C1 segment of cervical spinal cord (tissue), 14 donors: ENCODE results near the gene YOD1.

ENCODE experiments used
- DNase-seq, 14 donors: peaks; one replicate each; lab custom pipeline; 2025; lab: John Stamatoyannopoulos, UW

The YOD1 gene

DNA sequence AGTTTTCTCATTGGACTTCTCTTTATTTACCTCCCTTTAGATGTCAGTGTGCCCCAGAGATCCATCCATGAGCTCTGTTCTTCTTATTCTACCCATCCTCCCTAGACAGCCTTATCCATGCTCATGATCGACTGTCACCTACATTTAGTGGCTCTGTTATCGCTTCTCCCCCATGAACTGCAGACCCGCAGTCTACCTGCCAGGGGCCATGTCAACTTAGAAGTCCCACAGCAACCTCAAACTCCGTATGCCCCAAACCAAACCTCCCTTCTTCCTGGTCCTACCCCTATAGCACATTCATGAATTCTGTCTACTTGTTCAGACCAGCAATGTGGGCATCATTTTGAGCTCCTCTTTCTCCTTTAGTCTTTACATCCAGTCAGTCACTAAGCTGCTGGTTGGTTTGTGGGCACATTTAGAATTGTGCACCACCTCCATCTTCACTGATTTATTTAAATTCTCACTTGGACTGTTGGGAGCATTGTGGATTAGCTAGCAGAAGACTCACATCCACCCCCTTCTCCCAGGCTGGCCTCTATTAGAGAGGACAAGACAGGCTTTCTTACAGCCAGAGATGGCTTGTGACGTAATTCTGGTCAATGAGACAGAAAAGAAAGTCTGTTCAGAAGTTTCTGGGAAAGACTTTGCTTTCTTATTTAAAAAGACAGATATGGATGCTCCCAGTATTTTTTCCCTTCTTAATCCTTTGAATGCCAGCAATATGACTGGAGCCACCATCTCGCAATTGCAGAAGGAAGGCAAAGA, 37.5 kb downstream of the YOD1 start:
- no peak for DNase-seq

DNA sequence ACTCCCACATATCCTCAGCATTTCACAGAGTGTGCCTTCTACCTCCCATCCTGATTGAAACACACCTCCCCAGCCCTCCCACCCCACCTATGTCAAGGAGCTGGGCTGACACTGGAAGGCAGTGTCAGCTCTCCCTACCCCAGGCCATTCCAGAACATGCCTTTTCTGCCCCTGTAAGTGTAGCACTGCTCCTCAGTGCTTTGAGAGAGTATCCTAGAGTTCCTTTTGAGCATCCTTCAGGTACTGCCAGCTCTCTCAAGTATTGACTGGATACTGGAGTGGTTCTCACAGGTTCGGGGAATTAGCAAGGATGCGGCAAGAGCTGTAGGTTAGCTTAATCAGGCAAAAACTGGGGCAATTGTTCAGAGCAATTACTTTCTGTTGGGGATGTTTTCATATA, 40.3 kb downstream of the YOD1 start:
- DNase-seq, result no peak

DNA sequence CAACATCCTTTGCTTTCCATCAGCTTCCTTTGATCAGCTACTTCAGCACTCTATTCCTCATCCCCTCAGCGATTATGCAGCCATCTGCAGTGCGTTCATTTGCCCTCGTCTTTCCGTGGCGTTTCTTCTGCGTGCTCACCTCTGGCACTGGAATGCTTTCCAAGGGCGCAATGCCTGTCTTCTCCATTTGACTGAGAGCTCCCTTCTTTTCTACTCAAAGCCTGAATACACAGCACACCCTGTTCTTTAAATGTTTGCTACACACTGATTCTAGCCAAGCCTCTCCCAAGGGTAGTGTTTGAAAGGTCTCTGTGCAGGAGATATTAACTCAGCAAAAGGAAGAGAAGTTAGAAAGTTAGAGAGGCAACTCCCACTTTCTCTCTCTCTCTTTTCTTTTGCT, 41.1 kb downstream of the YOD1 start:
- no peak for DNase-seq

DNA sequence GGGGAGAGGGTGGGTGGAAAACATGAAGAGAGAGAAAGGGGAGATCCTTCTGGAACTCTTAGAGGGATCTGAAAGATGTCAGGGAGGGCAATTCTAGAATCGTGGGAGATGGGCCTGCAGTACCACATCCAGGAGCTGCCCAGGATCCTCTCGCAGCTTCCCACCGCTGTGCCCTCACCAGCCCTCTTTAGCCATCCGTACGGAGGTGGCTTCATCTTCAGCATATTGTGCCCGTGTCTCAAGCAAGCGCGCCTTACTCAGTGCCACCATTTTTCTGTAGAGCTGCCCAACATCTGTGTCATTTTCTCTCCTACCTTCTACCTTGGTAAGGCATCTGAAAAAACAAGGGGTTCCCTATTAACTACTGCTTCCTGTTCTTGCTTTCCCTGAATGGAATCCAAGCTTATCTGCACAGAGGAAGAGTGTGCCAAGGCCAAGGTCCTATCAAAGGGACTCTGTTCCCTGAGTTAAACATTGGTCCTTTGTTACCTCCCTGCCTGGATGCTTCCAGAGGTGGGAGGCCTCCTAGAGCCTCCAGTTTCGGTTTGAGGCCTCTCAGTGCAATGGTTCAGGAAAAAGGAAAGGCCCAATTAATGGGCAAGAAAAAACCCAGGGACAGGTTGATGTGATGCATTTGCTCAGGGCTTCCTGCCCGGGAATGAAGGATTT, 41.7 kb downstream of the YOD1 start:
- no peak for DNase-seq

- no peak for DNase-seq
These were observed 43.5 kb downstream of the YOD1 start for GRCh38 chr1:207007352-207008033.

DNA sequence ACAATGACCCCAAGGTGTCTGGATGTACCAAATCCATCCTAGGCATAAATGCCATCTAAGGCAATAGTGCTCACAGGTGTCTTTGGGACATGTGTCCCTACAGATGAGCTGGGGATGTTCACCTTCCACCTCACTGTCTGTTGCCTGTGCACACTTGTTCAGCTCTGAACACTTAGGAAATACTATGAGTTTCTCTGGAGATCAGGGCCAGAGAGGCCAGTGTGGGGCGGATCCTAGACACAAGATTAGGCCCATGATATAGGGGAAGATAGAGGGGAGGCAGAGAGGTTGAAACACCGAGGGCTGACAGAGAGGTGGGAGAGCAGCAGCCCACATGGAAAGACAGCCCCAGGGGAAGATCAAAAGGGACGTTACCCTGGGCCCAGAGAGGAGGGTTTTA, 44.1 kb downstream of the YOD1 start:
- no peak for DNase-seq

DNA sequence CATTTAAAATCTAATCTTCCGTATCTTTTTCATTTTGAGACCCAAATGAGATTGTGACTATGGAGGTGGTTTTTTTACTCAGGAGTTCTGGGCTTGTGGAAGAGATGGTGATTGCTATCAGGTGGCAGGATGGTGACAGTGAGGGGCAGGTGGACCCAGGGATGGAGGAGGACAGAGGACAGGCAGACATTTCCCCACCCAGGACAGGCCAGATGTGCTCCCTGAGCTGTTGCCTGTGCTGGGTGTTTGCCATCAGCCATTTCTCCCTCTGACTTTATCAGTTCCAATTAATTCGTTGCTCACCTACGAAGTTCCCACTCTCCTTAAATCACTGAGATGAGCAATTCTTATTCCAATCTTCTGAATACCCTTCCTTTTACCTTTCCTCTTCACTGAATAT, 44.9 kb downstream of the YOD1 start:
- no peak for DNase-seq

GRCh38 chr1:207004931-207005830, 45.8 kb downstream of the YOD1 start:
- DNase-seq, result no peak

DNA sequence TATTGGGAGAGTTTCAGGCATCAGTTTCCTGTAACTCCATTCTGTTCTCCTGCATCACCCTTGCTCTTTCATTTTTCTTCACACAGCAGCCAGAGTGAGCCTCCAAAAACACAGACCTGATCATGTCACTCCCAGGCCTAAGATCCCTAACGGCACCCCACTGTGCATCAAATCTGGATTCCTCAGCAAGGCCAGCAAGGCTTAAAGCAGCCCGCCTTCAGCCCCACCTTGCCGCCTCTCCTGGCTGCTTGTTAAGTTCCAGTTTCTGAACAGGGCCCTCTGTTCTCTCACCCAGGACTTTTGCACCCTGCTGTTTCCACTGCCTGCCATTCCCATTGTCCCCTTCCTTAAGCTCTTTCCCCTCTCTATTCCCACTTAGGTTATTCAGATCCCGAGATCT, 47.8 kb downstream of the YOD1 start:
- no peak for DNase-seq

- no peak for DNase-seq
These were observed 48.3 kb downstream of the YOD1 start for GRCh38 chr1:207002724-207003146.

- no peak for DNase-seq
These were observed 49.3 kb downstream of the YOD1 start for GRCh38 chr1:207001492-207002245.

DNA sequence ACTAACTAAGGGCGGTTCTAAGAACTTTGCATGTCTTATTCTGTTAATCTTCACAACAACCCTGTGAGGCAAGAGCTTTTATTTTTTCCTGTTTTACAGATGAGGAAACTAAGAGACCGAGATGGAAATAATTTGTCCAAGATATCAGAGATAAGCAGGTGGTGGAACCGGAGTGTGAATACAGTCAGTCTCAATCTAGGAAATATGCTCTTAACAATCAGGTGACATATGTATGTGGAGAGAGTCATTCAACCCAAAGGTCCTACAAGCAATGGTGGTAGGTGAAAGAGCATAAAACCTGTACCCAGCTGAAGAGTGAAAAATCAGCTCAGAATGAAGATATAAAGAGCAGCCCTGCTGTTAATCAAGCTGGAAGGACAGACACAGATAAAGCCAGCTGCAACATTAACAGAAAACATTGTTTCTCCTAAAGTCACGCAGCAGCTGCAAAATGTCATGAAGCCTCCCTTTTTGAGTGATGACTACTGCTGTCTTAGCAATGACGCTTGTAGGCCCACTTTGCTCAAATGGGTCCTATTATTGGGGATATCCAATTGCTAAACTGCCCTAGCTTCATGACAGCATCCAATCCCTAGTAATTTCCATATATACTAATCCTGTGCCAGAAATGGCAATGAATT, 50.2 kb downstream of the YOD1 start:
- DNase-seq, result no peak

DNA sequence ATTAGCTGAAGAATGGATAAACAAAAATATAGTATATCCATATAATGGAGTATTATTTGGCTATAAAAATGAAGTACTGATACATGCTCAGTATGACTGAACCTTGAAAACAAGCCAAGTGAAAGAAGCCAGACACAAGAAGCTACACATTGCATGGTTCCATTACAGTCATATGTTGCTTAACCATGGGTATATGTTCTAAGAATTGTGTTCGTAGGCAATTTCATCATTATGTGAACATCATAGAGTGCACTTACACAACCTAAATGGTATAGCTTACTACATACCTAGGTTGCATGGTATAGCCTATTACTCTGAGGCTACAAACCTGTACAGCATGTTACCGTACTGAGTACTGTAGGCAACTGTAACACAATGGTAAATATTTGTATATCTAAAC, 52.2 kb downstream of the YOD1 start:
- DNase-seq, result no peak
